Activated T-helper 9 cell treated with anti-CD3 and anti-CD28 coated beads, Interleukin-2, amount 50 U/mL, for 16 hours (primary cell): Measurements from ENCODE around the gene ST8SIA5.
"Not testable (repeated sequence)": the region's sequence is repeated elsewhere in the genome, so short reads cannot be mapped to it uniquely, and the experiment has no call there.

Experiments
- DNase-seq: peaks from one replicate; pipeline ENCODE4 v3.0.0-alpha.2; 2020; ENCODE audit warnings: low read depth

Gene ST8SIA5

GRCh38 chr18:46756559-46757201 is at the start of gene ST8SIA5:
Gene ST8SIA5, minus strand, starts transcription at chr18:46757053. Its CDS starts 545 bp downstream, at chr18:46756508.
- DNase-seq = no peak

- DNase-seq = not testable (repeated sequence)
Measured at GRCh38 chr18:46795945-46796344, 39.1 kb upstream of the ST8SIA5 start.

GRCh38 chr18:46794607-46795006 is 37.8 kb upstream of the ST8SIA5 start:
- no peak for DNase-seq

GRCh38 chr18:46793565-46793964 is 36.7 kb upstream of the ST8SIA5 start:
- no peak for DNase-seq

GRCh38 chr18:46789088-46789487 is 32.2 kb upstream of the ST8SIA5 start:
- DNase-seq = no peak

- no peak for DNase-seq
Measured at GRCh38 chr18:46787674-46788073, 30.8 kb upstream of the ST8SIA5 start.

GRCh38 chr18:46772357-46772756 is 15.5 kb upstream of the ST8SIA5 start:
- no peak for DNase-seq

- DNase-seq = no peak
Measured at GRCh38 chr18:46771141-46771540, 14.3 kb upstream of the ST8SIA5 start.

- DNase-seq = no peak
Measured at GRCh38 chr18:46770708-46771107, 13.9 kb upstream of the ST8SIA5 start.

GRCh38 chr18:46768166-46768921 is 11.5 kb upstream of the ST8SIA5 start:
- DNase-seq = no peak

GRCh38 chr18:46767217-46767616 is 10.4 kb upstream of the ST8SIA5 start:
- DNase-seq = no peak

- no peak for DNase-seq
Measured at GRCh38 chr18:46764586-46764985, 7.7 kb upstream of the ST8SIA5 start.

GRCh38 chr18:46761059-46761769 is 4.4 kb upstream of the ST8SIA5 start:
- no peak for DNase-seq

- DNase-seq = no peak
Measured at GRCh38 chr18:46759890-46760289, 3.0 kb upstream of the ST8SIA5 start.

- DNase-seq = no peak
Measured at GRCh38 chr18:46756025-46756558, 761 bp downstream of the ST8SIA5 start.

GRCh38 chr18:46755315-46756024 is 1.4 kb downstream of the ST8SIA5 start:
- no peak for DNase-seq

GRCh38 chr18:46754661-46755292 is 2.1 kb downstream of the ST8SIA5 start:
- no peak for DNase-seq

- no peak for DNase-seq
Measured at GRCh38 chr18:46754188-46754587, 2.7 kb downstream of the ST8SIA5 start.

GRCh38 chr18:46751882-46752281 is 5.0 kb downstream of the ST8SIA5 start:
- no peak for DNase-seq

- DNase-seq = no peak
Measured at GRCh38 chr18:46750626-46751025, 6.2 kb downstream of the ST8SIA5 start.

- DNase-seq = no peak
Measured at GRCh38 chr18:46748466-46748865, 8.4 kb downstream of the ST8SIA5 start.

GRCh38 chr18:46740046-46740445 is 16.8 kb downstream of the ST8SIA5 start:
- no peak for DNase-seq
